ENCODE results near the gene PKN2.

- TF ChIP-seq CTCF (IDR thresholded peaks at IDR 0.05), result no peak
- no peak for TF ChIP-seq POLR2A (IDR thresholded peaks at IDR 0.05)
Measured at GRCh38 chr1:88661951-88662699, 21.9 kb upstream of the PKN2 start.
